Fibroblast of mammary gland (primary cell): ENCODE data around the gene DUOX2.

ENCODE experiments used
- DNase-seq: peaks from one replicate; pipeline ENCODE4 v3.0.0-alpha.2; 2010; ENCODE audit warnings: low read depth
- H3K4me3 ChIP-seq: 2 replicates; pipeline ENCODE4 v1.5.1; 2011; ENCODE audit warnings: low read depth, mild to moderate bottlenecking, low read length, moderate library complexity; ENCODE audit not compliant: control insufficient read depth
- TF ChIP-seq, protein P1 (sequence below): conservative IDR thresholded peaks from 2 replicates; pipeline ENCODE4 v1.5.1; 2011; ENCODE audit warnings: low read depth, low read length, inconsistent platforms; ENCODE audit not compliant: control insufficient read depth, insufficient read depth

The DUOX2 gene

DNA sequence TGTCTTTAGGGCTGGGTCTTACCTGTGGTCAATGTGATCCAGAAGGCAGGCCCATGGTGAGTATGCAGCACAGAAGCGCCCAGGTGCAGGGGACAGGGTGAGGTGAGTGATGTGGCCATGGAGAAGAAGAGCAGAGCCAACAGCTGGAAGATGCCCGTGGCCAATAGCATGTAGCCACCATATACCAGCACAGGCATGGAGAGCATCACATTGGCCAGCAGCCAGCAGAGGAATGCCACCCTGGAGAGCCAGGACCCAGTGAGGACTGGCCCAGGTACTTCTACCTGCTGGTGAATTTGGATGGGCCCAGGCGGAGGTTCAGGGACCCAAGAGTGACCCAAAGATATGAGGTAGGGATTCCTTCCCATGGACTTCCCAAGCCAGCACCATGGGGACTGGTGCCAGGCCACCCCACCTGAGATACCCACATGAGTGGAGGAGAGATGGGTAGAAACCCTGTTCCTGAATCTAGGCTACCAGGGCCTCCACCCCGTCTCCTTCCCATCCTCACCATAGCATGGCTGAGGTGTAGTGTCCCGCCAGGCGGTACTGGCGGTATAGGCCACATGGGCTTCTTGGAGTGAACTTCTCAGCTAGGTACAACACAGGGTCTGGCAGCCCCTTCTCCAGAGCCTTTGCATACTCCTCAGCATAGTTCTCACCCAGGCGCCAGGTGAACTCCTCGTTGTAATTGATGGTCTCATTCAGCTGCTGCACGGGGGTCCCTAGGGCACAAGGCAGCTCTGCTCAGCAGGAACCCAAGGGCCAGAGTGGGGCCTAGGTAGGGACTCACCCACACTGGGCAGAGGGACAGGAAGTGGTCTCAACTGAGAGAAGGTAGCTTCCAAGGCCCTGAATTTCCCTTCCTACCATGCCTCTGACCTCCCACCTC, 6.4 kb upstream of the DUOX2 start:
- TF ChIP-seq, protein P1, sequence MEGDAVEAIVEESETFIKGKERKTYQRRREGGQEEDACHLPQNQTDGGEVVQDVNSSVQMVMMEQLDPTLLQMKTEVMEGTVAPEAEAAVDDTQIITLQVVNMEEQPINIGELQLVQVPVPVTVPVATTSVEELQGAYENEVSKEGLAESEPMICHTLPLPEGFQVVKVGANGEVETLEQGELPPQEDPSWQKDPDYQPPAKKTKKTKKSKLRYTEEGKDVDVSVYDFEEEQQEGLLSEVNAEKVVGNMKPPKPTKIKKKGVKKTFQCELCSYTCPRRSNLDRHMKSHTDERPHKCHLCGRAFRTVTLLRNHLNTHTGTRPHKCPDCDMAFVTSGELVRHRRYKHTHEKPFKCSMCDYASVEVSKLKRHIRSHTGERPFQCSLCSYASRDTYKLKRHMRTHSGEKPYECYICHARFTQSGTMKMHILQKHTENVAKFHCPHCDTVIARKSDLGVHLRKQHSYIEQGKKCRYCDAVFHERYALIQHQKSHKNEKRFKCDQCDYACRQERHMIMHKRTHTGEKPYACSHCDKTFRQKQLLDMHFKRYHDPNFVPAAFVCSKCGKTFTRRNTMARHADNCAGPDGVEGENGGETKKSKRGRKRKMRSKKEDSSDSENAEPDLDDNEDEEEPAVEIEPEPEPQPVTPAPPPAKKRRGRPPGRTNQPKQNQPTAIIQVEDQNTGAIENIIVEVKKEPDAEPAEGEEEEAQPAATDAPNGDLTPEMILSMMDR = no peak
- H3K4me3 ChIP-seq = no peak overlapping the region
- no peak for DNase-seq

DNA sequence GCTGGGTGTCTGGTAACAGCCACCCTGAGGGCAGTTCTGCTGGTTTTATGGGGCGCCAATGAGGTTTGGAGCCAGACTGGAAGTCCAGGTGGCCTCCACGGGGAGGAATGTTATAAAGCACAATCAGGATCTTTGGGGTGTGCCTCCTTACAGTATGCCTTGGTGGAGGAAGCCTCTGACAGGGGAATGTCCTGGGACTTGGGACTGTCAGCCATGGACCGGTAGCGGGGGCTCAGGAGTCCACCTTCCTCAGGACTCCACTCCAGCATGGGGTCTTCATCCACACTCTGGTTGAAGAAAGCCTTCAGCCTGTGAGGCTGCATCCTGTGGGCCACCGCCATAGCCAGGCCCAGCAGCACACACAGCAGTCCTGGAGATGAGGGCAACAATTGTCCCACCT, 5.0 kb upstream of the DUOX2 start:
- TF ChIP-seq, protein P1 = no peak
- H3K4me3 ChIP-seq = no peak overlapping the region
- no peak for DNase-seq

DNA sequence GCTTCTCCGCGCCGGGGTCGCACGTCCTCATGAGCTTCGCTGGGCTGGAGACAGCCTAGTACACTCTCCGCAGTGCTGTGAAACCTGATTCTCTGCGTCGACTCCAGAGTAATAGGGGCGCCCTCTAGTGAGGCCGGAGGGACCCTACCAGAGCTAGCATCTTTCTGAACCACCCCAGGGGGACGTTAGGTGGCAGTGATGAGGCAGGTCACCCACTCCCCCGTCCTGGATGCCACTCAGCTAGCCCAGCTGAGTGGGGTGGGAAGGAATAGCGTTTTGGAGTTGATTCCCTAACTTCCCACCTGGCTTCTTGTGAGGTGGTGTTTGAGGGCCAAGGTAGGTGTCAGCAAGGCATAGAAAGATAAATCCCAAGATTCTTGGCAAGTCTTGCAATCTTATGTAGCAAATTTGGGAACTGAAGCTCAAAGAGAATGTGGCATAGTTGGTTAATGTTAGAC, 4.2 kb upstream of the DUOX2 start:
- H3K4me3 ChIP-seq = no peak overlapping the region
- TF ChIP-seq, protein P1 = peak; percentile 100
- DNase-seq = peak; percentile 86

DNA sequence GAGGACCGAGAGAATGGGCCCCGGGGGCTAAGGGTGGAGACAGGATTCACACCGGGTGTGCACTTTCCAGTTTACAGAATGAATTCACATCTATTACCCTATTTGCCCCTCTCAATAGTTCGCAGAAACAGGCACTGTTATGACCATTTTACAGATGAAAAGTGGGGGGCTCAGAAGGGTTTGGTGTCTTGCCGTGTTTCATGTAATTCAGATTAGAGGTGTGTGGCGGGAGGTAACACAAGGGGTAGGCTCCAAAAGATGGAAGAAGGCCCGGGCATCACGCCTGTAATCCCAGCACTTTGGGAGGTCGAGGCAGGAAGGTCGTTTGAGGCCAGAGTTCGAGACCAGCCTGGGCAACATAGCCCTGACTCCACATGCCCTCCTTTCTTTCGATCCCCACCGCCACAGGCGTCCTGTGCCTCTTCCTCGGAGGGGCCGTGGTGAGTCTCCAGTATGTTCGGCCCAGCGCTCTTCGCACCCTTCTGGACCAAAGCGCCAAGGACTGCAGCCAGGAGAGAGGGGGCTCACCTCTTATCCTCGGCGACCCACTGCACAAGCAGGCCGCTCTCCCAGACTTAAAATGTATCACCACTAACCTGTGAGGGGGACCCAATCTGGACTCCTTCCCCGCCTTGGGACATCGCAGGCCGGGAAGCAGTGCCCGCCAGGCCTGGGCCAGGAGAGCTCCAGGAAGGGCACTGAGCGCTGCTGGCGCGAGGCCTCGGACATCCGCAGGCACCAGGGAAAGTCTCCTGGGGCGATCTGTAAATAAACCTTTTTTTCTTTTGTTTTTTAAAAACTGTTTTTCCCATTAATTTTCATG, 3.5 kb upstream of the DUOX2 start:
- no peak for DNase-seq
- H3K4me3 ChIP-seq = no peak overlapping the region
- TF ChIP-seq, protein P1 = no peak

DNA sequence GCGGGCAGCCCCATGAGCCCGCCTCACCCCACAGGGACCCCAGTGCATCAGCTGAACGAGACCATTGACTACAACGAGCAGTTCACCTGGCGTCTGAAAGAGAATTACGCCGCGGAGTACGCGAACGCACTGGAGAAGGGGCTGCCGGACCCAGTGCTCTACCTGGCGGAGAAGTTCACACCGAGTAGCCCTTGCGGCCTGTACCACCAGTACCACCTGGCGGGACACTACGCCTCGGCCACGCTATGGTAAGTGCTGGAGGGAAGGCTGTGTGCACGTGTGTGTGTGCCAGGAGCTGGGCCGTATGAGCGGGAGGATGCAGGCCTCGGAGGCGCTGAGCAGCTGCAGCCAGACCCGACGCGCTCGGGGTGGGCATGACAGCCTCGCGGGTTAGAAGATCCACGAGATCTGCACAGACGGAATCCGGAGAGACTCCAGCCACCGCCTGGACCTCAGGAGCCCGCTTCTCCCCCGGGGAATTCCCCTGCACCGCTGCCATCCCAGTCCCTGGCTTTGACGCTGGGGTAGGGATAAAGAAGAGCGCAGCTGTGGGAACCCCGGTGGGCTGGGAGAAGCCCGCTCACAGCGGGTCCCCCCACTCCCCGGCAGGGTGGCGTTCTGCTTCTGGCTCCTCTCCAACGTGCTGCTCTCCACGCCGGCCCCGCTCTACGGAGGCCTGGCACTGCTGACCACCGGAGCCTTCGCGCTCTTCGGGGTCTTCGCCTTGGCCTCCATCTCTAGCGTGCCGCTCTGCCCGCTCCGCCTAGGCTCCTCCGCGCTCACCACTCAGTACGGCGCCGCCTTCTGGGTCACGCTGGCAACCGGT, 2.7 kb upstream of the DUOX2 start:
- DNase-seq = no peak
- TF ChIP-seq, protein P1 = no peak
- no peak overlapping the region for H3K4me3 ChIP-seq

DNA sequence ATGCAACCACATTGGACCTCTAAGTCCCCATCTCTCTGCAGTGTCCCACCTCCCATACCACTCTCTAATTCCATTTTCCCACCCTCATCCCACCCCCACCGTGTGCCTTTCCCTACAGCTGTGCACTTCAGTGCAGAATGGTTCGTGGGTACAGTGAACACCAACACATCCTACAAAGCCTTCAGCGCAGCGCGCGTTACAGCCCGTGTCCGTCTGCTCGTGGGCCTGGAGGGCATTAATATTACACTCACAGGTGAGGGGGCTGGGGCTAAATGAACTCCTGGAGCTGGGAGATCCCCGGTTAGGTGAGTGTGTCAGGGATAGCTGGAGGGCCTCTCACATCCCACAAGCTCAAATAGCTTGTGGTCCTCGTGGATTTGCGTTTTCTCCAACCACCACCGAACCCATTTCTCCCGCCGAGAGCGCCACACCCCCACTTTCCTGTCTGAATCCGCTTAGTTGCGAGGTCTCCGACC, 2.1 kb upstream of the DUOX2 start:
- no peak for DNase-seq
- no peak overlapping the region for H3K4me3 ChIP-seq
- TF ChIP-seq, protein P1 = no peak
